Bone marrow (tissue), 2 donors: ENCODE results near the gene HDAC4.
"Not testable (repeated sequence)": the region's sequence is repeated elsewhere in the genome, so short reads cannot be mapped to it uniquely, and the experiment has no call there.

ENCODE experiments used
- DNase-seq, 2 donors: peaks; one replicate each; lab custom pipeline; 2025; lab: John Stamatoyannopoulos, UW

Gene HDAC4

GRCh38 chr2:239082425-239082824, 318.4 kb downstream of the HDAC4 start:
- no peak for DNase-seq

- no peak for DNase-seq
These were observed 319.2 kb downstream of the HDAC4 start for GRCh38 chr2:239081622-239082021.

- no peak for DNase-seq
These were observed 319.8 kb downstream of the HDAC4 start for GRCh38 chr2:239081046-239081445.

- DNase-seq, result no peak
These were observed 321.0 kb downstream of the HDAC4 start for GRCh38 chr2:239079671-239080294.

GRCh38 chr2:239078128-239078924, 322.5 kb downstream of the HDAC4 start:
- DNase-seq, result no peak

GRCh38 chr2:239077260-239077659, 323.6 kb downstream of the HDAC4 start:
- no peak for DNase-seq

GRCh38 chr2:239075918-239076758, 324.7 kb downstream of the HDAC4 start:
- no peak for DNase-seq

- no peak for DNase-seq
These were observed 326.9 kb downstream of the HDAC4 start for GRCh38 chr2:239073745-239074530.

GRCh38 chr2:239073270-239073669, 327.6 kb downstream of the HDAC4 start:
- no peak for DNase-seq

- DNase-seq, result no peak
These were observed 328.0 kb downstream of the HDAC4 start for GRCh38 chr2:239072786-239073185.

GRCh38 chr2:239070466-239070865, 330.4 kb downstream of the HDAC4 start:
- no peak for DNase-seq

GRCh38 chr2:239069362-239070333, 331.2 kb downstream of the HDAC4 start:
- DNase-seq, result not testable (repeated sequence)

GRCh38 chr2:239068411-239068810, 332.4 kb downstream of the HDAC4 start:
- DNase-seq, result no peak

GRCh38 chr2:239067196-239067865, 333.5 kb downstream of the HDAC4 start:
- DNase-seq, result no peak

GRCh38 chr2:239066597-239066996, 334.2 kb downstream of the HDAC4 start:
- no peak for DNase-seq

- DNase-seq, result no peak
These were observed 334.9 kb downstream of the HDAC4 start for GRCh38 chr2:239065962-239066361.

- DNase-seq, result no peak
These were observed 335.3 kb downstream of the HDAC4 start for GRCh38 chr2:239065537-239065936.

GRCh38 chr2:239064891-239065290, 335.9 kb downstream of the HDAC4 start:
- DNase-seq, result no peak

- no peak for DNase-seq
These were observed 336.6 kb downstream of the HDAC4 start for GRCh38 chr2:239064253-239064652.

GRCh38 chr2:239062743-239063142, 338.1 kb downstream of the HDAC4 start:
- no peak for DNase-seq
